Left ventricle myocardium superior (tissue), 1 donor: ENCODE measurements around the gene GLG1. TPM values are rescaled to one million over a fixed set of nuclear protein-coding genes. Genes with fewer than 3 reads are reported as not detected.

Experiments used
- ATAC-seq: fragments of 200-7000 bp; cut with Tn5 transposase; one replicate; pipeline ENCODE4 v1.9.1; 2020; ENCODE audit warnings: mild to moderate bottlenecking, moderate library complexity
- DNase-seq: peaks from one replicate; pipeline ENCODE4 v3.0.0-alpha.2; 2020
- intact Hi-C: fragments of 100-400 bp; cut with micrococcal nuclease; formaldehyde crosslinking; loops from one replicate; pipeline ENCODE4 v1.11.0; 2022
- total RNA-seq: library from RNA; stranded (reverse); fragmentation: NEBNext Ultra II Directional; extraction: Animal tissue kit (Norgen Biotek cat#: 25700); gene quantifications from one replicate; pipeline ENCODE4 v1.2.1, GENCODE V29; 2021
- donor health status: DM: no; HTN: yes; CAD: no; lungs with severe emphysema.

The GLG1 gene
- total RNA-seq, 1 donor from 2014 or later, result 80.0 TPM

DNA sequence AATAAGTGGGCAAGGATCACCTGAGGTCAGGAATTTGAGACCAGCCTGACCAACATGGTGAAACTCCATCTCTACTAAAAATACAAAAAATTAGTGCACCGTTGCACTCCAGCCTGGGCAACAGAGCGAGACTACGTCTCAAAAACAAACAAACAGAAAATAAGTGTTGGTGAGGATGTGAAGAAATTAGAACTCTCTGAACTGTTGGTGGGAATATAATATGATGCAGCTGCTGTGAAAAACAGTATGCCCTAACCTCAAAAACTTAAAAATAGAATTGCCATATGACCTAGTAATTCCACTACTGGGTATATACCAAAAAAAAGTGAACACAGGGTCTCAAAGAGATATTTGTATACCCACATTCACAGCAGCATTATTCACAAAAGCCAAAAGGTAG lies 26.1 kb downstream of the GLG1 start:
- intact Hi-C loops, result no loop called here
- ATAC-seq (no peak), DNase-seq (no peak)

DNA sequence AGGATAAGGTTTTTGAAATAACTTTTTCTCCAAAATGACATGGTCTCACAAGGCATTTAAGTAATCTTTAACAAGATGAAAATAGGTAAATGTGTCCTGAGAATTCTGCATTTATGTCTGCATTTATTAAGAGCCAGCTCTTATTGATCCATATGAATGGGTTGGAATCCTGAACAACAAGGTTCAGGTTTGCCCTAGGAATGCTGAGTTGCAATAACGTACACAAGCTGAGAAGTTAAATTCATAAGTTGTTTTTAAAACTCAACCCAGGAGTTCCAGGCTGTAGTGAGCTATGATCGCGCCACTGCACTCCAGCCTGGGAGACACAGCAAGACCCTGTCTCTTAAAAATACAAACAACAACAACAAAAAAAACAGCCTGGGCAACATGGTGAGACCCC lies 28.1 kb downstream of the GLG1 start:
- ATAC-seq (no peak), DNase-seq (no peak)

DNA sequence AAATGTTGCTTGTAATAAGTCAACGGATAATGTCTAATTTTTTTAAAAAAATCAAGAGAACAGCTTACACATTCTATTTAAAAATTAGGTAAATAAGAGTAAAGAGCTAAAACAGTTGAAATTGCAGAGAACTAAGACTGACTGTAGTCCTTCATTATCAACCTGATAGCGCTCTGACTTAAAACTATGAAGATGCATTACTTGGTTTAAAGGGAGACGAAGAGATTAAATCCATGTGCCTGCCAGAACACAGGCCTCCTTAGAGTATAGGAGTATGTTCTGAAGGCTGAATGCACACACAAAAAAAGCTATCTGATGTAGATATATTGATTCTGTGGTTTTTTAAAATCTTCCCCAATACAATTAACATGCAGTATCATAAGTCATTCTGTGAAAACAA lies 28.5 kb downstream of the GLG1 start:
- ATAC-seq, result no peak
- no peak for DNase-seq
- intact Hi-C loops, result no loop called here

More for the DNA sequence above, 28.1 kb downstream of the GLG1 start:
- intact Hi-C loops, result no loop called here

DNA sequence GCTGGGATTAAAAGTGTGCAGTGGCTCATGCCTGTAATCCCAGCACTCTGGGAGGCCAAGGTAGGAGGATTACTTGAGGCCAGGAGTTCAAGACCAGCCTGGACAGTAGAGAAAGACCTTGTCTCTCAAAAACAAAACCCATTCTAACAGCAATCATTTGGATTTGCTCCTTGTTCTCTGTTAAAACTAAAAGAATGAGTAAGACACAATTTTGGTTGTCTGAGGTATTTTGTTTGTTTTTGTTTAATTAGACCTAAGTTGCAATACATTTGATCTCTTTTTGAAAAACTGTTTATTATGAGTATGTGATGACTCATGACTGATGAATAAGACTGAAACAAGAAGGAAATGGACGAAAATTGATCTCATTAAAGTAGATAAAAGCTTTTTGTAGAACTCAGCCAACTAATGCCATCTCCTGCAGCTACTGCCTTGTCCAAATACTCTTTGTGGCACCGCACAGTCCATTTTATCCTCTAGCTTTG lies 29.0 kb downstream of the GLG1 start:
- intact Hi-C loops, result no loop called here
- DNase-seq, result no peak
- ATAC-seq, result no peak

DNA sequence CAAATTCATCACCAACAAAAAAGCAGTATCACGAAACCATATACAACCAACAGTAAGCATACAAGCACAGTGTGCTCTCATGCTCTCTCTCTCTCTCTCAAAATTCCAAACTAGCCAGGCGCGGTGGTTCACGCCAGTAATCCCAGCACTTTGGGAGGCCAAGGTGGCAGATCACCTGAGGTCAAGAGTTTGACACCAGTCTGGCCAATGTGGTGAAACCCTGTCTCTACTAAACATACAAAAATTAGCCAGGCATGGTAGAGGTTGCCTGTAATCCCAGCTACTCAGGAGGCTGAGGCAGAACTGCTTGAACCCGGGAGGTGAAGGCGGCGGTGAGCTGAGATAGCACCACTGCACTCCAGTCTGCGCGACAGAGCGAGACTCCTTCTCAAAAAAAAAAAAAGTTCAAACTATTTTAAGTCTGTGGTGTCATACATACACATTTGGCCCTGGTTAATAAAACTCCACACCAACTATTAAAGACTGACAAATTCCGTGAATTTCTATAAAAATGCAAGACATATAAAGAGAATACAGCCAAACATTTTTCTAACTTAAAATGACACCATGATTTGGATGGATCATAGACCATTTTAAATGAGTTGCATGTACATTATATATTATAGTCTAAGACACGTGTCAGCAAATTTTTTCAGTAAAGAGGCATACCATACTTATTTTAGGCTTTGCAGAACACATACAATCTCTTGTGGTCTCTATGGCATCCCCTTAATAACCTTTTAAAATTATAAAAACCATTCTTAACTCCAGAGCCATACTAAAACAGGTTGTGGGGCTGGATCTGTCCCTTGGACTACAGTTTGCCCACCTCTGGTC lies 30.9 kb downstream of the GLG1 start:
- ATAC-seq, result peak; percentile 74
- DNase-seq, result no peak
- intact Hi-C loops, result no loop called here

GRCh38 chr16:74575175-74575806 lies 31.6 kb downstream of the GLG1 start:
- intact Hi-C loops, result no loop called here

GRCh38 chr16:74574146-74574545 lies 32.8 kb downstream of the GLG1 start:
- ATAC-seq (no peak), DNase-seq (no peak)
- intact Hi-C loops, result no loop called here

More at GRCh38 chr16:74575175-74575806, 31.6 kb downstream of the GLG1 start:
- ATAC-seq (peak; percentile 9), DNase-seq (no peak)

- ATAC-seq, result no peak
- intact Hi-C loops, result no loop called here
Measured at GRCh38 chr16:74573622-74574021, 33.3 kb downstream of the GLG1 start.

DNA sequence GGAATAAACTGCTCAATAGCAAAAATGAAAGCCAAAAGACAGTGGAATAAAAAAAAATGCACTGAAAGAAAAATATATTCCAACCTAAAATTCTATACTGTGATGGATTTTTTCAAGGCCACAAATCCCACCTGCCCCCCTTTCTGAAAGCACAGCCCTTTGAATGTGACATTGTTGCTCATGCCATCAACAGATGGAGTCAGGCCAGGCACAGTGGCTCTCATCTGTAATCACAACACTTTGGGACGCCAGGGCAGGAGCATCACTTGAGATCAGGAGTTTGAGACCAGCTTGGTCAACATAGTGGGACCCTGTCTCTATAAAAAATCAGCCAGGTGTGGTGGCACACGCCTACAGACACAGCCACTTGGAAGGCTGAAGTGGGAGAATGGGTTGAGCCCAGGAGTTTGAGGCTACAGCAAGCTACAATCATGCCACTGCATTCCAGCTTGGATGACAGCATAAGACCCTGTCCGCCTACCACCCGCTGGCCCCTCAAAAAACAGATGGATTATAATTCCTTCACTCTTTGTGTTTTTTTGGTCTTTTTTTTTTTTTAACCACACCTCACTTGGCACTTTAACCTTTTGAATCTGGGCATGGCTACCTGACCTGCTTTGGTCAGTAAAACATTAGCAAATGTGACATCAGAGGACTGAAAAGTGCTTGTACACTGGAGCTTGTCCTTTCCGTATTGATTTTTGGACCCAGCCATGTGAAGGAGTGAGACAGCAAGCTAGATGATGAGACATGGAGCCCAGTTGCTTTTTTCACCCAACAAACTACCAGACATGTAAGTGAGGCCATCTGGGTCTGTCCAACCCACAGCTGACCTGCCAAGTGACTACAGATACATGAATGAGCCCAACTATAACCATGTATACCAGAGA lies 36.3 kb downstream of the GLG1 start:
- intact Hi-C loops, result no loop called here
- ATAC-seq (peak; percentile 27), DNase-seq (no peak)

More at GRCh38 chr16:74573622-74574021, 33.3 kb downstream of the GLG1 start:
- no peak for DNase-seq

DNA sequence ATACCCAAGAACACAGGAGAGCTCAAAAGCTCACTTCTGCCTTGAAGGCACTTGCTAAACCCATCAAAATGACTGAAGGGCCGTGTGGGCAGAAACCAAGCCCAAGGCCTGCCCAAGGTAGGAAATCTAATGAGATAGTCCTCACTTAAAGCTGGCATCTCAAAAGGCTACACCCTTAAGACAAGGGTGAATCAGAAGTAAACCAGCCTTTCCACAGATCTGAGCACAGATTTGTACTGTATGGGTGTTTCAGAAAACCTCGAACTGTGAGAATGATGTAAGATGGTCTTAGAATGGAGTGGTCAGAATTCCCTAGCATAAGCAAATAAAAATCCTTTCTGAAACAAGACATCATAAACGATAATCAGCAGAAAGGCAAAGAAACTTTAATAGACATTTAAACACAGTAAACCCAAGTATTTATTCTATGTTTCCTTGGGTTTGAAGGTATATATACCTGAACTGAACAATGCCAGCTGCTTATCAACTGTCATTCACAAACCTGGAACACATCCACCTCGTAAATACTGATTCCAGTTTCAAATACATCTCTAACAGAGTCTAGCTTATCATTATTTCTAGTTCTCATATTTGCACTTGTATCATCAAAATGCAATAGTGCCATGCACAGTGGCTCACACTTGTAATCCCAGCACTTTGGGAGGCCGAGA lies 37.8 kb downstream of the GLG1 start:
- intact Hi-C loops, result no loop called here
- ATAC-seq, result no peak
- no peak for DNase-seq

- intact Hi-C loops, result no loop called here
- ATAC-seq (no peak), DNase-seq (no peak)
Measured at GRCh38 chr16:74567901-74568300, 39.0 kb downstream of the GLG1 start.

DNA sequence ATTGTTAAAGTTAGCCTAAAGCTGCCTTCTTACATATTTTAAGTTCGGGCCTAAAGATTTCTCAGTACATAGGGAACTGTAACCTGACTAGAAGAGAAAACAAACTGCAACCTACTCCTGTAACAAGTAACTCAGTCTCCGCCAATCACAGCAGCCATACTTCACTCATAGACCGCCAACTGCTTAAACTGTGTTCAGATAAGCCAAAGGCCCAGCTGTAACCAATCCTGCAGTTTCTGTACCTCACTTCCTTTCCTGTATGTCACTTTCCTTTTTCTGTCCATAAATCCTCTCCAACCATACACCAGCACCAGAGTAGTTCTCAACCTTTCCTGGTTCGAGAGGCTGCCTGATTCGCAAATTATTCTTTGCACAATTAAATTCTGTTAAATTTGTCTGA lies 41.5 kb downstream of the GLG1 start:
- intact Hi-C loops, result no loop called here
- DNase-seq, result no peak
- ATAC-seq, result no peak

GRCh38 chr16:74564451-74564984 lies 42.4 kb downstream of the GLG1 start:
- intact Hi-C loops, result no loop called here
- DNase-seq (no peak), ATAC-seq (no peak)

GRCh38 chr16:74563828-74564263 lies 43.1 kb downstream of the GLG1 start:
- intact Hi-C loops, result no loop called here
- DNase-seq (no peak), ATAC-seq (peak; percentile 21)

- ATAC-seq (no peak), DNase-seq (no peak)
- intact Hi-C loops, result no loop called here
Measured at GRCh38 chr16:74562117-74562516, 44.8 kb downstream of the GLG1 start.

DNA sequence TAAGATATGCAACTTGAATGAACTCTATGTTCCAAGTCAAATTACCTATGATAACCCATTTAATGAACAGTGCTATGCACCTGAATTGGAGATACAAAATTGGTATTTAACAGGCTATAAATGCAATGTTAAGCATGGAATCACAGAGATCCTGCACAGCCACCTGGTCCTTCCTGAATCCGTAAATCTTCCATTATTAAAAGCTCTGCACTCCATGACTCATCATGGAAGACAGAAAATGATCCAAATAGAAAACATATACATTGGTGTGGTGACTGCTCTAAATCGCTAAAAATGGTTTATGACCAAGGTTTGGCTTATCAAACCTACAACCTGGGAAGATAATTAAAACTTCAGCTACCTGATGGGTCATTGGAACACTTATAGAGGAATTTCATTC lies 45.3 kb downstream of the GLG1 start:
- intact Hi-C loops, result no loop called here
- DNase-seq (no peak), ATAC-seq (no peak)

DNA sequence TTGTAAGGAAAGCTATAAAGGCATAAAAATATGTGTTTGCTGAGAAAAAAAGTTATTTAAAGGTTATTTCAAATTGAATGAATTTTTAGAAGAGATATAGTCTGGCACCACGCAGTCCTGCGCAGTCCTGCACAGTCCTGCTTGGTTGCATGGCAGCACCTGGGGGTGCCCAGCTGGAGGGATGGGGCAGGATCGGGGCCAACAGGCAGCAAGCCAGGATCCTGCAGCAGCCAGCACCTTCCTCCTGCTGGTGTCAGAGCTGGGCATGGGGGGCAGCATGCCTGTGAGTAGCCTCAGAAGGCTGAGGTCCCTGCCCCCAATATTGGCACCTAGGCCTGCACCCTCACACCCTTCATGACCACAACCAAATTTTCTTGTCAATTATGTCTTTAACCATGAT lies 46.0 kb downstream of the GLG1 start:
- ATAC-seq, result peak; percentile 85
- intact Hi-C loops, result no loop called here
- DNase-seq, result peak; percentile 41

DNA sequence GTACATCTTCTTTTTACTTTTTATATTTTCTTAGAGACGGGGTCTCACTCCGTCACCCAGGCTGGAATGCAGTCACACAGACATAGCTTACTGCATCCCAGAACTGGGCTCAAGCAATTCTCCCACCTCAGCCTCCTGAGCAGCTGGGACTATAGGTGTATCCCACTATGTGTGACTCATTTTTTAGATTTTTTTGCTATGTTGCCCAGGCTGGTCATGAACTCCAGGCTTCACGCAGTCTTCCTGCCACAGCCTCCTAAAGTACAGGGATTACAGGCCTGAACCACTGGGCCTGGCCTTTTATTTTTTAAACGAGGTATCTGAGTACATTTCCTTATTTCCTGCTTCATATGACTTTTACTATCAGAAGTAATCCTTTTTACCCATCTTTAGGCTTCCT lies 48.0 kb downstream of the GLG1 start:
- ATAC-seq, result no peak
- DNase-seq, result no peak
- intact Hi-C loops, result no loop called here

GRCh38 chr16:74557275-74557674 lies 49.6 kb downstream of the GLG1 start:
- DNase-seq (no peak), ATAC-seq (no peak)
- intact Hi-C loops, result no loop called here
